ENCODE results near the gene LRRC4C.

The LRRC4C gene

GRCh38 chr11:41414771-41415440 is 44.5 kb downstream of the LRRC4C start:
- DNase-seq = no peak

DNA sequence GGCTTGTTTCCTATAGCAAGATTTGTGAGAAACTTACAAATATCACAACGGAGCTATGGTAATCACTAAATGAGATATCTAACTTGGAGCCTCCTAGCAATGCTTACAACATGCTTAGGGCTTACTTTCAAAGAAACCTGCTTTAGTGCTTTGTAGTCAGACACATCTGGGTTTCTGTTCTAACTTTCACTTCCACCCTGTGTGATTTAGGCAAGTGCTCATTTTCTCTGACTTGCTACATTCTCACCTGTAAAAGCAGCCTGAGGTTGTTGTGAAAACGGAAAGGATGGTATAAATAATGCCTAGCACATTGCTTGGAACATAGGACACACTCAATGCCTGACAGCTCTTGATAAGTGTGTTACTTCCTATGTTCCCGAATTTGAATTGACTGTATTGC is 45.6 kb downstream of the LRRC4C start:
- no peak for DNase-seq

GRCh38 chr11:41405812-41406211 is 53.6 kb downstream of the LRRC4C start:
- no peak for DNase-seq

- no peak for DNase-seq
Measured at GRCh38 chr11:41404109-41404508, 55.3 kb downstream of the LRRC4C start.

- no peak for DNase-seq
Measured at GRCh38 chr11:41403458-41403857, 56.0 kb downstream of the LRRC4C start.

GRCh38 chr11:41400819-41401382 is 58.6 kb downstream of the LRRC4C start:
- no peak for DNase-seq

DNA sequence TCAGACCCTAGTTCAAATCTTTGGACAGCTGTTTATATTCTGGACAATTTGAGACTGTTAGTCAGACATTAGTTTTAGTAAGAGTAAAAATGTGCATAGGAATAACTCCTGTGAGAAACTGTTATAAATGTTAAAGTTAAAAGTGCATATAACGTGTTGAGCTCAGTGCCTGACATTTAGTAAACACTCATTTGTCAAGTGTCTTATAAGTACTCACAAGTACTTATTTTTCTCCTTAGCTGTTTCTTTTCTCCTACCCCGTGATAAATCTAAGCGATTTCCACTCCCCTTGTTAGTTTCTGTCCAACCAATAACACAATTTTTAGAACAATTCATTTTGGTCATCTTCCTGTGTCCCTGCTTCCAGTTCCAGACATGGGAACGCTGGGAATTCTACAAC is 59.3 kb downstream of the LRRC4C start:
- no peak for DNase-seq

DNA sequence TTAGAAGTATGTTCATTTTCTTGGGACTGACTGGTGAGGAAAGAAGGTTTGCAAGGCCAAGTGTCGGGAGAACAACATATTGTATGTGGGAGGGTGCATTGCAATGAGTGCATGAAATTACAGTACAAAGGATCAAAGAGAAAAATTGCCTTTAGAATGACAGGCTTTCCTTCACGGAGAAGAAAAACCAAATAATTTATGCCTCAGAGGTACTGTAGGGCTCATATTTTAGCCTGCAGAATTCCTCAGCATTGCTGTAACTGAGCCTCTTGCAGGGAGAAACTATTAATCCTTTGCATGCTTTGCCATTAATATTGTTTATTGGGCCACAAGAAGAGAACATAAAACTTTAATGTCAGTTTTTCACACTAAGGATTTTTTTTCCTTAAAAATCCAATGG is 60.1 kb downstream of the LRRC4C start:
- DNase-seq = no peak

DNA sequence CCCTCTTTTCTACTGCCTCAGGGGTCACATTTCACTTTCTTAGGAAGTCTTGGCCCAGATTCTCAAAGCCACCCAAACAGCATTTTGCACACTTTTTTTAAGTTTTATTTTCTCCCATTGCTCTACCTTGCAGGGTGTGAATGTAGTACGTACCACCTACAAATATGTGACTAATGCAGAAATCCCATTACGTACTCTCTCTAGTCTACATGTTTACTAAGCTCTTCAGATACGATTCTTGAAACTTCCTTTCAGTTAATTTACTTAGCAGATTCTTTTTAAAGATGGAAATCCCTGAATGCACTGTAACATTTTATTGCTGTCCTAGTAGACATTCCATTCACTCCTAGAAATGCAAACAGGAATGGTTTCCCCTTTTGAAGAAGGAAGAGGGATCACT is 61.3 kb downstream of the LRRC4C start:
- DNase-seq = no peak

GRCh38 chr11:41394521-41395195 is 64.8 kb downstream of the LRRC4C start:
- DNase-seq = no peak

- no peak for DNase-seq
Measured at GRCh38 chr11:41392596-41392995, 66.9 kb downstream of the LRRC4C start.

DNA sequence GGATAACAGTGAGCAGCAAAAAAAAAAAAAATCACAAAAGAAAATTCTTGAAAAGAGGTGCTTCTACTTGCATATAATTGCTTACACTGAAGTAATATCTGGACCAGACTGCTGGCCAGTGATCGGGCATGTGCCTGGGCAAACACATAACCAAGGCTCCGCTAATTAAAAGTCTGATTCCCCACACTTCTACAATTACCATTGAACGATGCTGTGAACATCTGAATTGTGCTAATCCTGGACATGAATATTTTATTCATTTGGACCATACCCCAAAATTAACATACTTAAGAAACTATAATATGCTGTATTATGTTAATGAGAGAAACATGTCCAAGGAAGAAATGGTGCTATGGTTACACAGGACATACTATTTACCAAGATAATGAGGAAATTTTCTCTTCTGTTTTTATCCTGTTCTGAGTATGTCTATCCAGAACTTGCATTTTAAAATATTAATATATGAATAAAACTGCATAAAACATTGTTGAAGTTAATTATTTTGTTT is 69.8 kb downstream of the LRRC4C start:
- DNase-seq = no peak

DNA sequence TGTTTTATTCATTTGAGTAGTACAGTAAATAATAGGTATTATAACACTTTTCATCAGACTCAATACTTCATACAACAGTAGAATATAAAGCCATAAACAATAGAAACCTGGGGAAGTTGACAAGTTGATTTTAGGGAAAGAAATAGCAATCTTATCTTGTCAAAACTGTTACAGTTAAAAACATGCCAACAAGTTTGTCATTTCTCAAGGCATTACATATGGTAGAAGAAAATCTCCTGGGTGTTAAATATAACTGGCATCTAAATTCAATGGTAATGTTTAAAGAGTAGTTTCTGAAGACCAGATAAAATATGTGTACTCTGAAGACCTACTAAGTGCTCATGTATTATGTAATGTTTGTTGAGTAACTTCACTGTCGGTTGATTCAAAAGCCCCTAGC is 75.1 kb downstream of the LRRC4C start:
- DNase-seq = no peak

DNA sequence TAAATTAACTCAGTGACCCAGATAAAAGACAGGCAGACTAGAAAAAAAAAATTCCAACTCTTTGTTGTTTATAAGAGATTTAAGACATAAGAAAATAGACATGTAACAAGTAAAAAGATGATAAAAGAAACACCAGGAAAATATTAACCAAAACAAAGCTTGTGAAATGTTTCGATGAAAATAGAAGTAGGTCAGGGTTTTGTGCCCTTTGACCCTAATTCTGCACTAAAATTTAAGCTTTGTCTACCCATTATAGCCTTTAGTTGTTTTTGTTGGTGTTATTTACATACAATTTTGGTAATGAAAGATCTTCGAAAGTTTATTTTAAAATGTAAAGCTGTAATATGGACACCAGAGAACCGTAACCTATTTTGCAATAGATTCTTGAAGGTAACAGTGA is 75.7 kb downstream of the LRRC4C start:
- DNase-seq = no peak

GRCh38 chr11:41382927-41383326 is 76.5 kb downstream of the LRRC4C start:
- no peak for DNase-seq

- DNase-seq = no peak
Measured at GRCh38 chr11:41379084-41379483, 80.4 kb downstream of the LRRC4C start.

DNA sequence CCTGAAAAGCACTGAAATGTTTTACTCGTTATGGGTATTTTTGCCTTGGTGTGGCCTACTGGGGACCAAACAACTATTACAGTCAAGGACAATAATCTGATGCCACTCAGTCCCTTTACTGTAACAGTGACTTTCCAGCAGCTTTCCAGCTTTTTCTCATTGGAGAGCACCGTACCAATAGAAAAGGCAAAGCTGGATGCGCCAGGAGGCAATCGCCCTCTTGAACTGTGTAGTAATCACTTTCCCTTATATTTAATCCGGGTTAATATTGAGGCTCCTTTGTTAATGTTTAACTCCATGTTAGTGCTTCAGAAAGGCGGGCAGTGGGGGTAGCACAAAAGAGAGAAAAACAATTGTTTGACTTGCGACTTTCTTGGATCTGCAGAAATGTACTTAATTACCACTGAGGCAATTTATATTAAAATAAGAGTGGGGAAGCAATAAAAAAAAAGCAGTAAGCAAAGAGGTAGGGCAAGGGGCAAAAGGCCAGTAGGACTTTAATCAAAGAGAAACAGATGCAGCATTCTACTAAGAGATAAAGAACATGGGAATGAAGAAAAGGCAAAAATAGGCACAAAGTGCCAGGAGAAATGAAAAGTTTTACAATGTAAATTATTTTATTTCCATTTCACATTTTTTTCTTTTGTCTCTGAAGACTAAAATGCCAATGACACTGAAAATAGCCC is 81.6 kb downstream of the LRRC4C start:
- DNase-seq = no peak

GRCh38 chr11:41351825-41352224 is 107.6 kb downstream of the LRRC4C start:
- DNase-seq = no peak

DNA sequence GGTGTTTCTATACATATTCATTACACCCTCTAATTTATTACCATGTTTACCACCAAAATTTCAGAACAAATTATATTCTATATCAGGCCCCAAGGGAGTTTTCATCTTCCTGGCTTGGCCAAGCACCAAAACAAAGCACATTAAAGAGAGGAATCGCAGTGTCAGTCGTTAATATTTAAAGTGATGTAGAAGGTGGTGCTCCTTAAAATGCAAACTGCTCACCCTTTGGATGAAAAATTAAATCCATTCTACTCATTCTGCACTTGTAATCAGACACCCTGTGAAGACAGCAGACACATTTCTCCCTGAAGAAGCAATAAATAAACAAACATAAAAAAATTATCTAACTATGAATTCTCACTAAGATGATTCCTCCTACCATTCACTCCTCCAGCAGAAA is 113.4 kb downstream of the LRRC4C start:
- DNase-seq = no peak

- DNase-seq = no peak
Measured at GRCh38 chr11:41334007-41334933, 125.2 kb downstream of the LRRC4C start.

DNA sequence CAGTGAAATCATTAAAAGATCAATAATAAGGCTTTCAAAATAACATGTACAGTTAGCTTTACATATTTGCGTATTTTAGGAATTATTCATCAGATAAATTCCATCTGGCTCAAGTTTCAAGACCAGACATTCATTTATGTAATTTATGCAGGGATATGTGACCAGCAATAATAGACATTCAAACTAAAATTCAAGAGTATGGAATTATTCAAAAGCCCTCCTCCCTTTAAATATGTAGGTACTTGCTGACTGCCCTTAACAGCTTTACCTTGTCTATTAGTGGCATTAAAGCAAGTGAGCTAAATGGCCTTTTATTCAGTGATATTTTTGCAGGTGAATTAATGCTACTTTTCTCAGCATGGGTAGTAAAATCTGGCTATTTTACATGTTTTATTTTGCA is 126.1 kb downstream of the LRRC4C start:
- no peak for DNase-seq

DNA sequence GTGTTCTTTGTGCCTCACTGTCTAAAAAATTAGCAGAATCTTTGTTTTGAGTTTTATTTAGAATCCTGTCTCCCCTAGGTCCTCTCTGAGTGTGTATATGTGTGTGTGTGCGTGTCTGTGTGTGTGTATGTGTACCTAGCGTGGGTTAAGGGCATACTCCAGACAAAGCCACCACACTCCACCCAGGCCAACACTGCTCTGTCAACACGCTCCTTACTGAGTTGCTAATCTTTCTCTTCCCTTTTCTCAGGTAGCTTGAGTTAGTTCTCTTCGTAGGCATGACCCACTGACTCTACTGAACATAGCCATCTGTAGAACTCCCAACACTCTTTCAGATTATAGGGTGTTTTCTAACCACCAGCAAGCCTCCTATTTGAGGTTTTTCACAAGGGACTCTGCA is 131.1 kb downstream of the LRRC4C start:
- DNase-seq = no peak

- no peak for DNase-seq
Measured at GRCh38 chr11:41323446-41323845, 136.0 kb downstream of the LRRC4C start.

Data from CD4-positive, alpha-beta T cell treated with Interleukin-17A for 1 hour (primary cell).